Myocyte (in vitro differentiated cells): ENCODE measurements around the gene MELK. TPM values are rescaled to one million over a fixed set of nuclear protein-coding genes. Genes with fewer than 3 reads are reported as not detected.

ENCODE experiments used
- DNase-seq: peaks from one replicate; pipeline ENCODE4 v3.0.0-alpha.2; 2012; ENCODE audit warnings: low read depth
- total RNA-seq: library from RNA; depleted of rRNA; stranded (reverse); fragments of >200 nt; gene quantifications from 2 replicates; pipeline ENCODE4 v1.2.3, GENCODE V29; 2014

The MELK gene
- total RNA-seq, 1 donor from 2014 or later: 3.1 TPM

GRCh38 chr9:36665921-36666431 lies 93.3 kb downstream of the MELK start:
- no peak for DNase-seq

- DNase-seq: no peak
These were observed 98.9 kb downstream of the MELK start for GRCh38 chr9:36671561-36671960.

DNA sequence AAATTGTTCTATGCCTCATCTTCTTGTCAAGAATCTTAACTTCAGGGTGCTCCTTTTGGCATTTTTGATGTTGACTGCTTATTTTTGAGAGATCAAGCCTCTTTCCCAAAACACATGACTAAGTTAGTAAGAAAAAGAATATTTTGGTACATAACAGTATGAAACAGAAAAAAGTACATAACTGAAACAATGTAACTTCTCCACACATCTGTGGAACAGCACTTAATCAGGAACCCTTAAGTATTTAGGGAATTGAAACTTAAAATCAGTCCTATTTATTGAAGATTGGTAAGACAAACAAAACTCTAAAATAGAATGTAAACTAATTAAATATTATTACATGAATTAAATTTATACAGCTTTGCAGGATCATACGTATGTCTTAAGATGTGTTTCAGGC lies 103.4 kb downstream of the MELK start:
- DNase-seq: no peak

DNA sequence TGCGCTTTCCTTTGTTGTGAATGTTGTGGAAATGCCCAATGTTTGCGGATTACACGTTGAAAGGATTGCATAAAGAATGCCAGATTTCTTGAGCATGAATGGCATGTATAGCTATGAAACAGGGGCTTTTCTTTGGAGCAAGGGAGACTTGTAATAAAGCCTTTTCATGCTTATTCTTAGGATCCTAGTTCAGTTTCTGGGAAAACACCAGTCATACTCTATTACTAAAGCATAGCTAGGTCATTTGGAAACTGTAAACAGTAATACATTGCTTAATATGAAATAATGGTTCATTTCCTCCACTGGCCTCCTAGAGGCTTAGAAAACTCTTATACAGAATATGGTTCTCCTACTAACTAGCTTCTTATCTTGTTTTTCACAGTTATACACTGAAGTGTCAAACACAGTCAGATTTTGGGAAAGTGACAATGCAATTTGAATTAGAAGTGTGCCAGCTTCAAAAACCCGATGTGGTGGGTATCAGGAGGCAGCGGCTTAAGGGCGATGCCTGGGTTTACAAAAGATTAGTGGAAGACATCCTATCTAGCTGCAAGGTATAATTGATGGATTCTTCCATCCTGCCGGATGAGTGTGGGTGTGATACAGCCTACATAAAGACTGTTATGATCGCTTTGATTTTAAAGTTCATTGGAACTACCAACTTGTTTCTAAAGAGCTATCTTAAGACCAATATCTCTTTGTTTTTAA lies 104.2 kb downstream of the MELK start:
- DNase-seq: no peak

DNA sequence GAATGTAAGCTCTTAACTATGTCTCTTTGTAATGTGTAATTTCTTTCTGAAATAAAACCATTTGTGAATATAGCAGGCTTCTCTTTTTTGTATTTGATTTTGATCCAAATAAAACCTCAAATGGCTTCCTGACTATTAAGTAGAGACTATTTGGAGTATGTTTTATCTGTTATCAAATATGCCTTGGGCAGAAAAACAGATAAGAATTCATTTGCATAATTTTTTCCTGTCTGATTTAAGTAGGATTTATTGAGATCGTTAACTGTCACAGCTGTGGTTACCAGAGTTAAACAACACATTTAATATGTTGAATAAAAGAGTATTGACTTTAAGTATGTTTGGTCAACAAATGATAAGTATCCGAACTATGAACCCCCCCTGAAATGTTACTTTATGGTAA lies 104.9 kb downstream of the MELK start:
- no peak for DNase-seq

DNA sequence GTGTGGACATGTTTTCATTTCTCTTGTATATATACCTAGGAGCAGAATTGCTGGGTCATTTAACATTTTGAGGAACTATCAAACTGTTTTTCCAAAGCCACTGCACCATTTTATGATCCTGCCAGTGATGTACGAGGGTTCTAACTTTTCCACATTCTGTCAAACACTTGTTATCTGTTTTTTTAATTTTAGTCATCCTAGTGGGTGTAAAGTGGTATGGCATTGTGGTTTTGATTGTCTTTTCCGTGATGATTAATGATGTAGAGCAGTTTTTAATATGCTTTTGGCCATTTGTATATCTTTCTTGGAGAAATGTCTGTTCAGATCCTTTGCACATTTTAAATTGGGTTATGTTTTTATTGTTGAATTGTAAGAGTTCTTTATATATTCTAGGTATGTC lies 107.0 kb downstream of the MELK start:
- DNase-seq: no peak

DNA sequence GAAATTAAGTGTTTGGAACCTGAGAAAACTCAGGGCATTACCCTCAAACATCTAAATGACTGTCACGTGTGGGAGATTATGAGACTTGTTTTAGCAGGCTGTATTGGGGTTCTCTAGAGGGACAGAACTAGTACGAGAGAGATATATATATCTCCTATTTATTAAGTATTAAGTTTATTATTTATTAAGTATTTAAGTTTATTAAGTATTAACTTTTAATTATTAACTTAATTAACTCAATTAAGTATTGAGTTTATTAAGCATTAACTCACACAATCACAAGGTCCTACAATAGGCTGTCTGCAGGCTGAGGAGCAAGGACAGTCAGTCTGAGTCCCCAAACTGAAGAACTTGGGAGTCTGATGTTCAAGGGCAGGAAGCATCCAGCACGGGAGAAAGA lies 113.8 kb downstream of the MELK start:
- DNase-seq: no peak

DNA sequence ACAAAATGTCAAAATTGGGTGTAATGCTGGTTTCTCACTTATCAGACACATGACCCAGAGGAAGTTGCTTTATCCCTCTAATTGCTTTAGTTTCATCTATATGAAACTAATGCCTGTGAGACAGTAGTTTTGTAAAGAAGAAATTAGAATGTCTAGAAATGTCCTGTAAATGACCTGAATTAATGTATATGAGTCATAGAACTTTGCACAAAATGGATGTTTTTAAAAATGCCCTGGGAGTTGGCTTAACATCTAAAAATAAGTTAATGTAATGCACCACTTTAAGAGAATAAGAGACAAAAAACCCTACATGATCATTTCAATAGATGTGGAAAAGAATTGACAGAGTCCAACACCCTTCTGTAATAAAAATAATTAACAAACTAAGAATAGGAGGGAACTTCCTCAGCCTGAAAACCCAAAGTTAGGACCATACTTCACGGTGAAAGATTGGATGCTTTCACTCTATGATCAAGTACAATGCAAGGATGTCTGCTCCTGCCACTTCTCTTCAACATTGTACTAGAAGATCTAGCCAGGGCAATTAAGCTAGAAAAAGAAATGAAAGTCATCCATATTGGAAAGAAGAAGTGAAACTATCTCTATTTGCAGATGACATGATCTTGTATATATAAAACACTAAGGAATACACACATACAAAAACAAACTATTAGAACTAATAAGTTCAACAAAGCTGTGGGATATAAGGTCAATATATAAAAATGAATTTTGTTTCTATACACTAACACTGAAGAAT lies 117.9 kb downstream of the MELK start:
- no peak for DNase-seq

DNA sequence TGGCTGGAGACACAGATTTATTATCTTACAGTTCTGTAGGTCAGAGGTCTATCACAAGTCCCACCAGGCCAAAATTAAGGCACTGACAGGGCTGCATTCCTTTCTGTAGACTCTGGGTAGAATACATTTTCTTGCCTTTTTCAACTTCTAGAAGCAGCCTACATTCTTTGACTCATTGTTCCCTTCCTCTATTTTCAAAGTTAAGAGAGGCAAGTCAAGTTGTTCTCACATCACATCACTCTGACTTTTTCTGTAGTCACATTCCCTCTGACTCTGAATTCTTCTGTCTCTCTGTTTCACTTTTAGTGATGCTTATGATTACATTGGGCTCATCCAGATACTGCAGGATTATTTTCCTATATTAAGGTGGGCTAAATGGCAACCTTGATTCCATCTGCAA lies 119.0 kb downstream of the MELK start:
- DNase-seq: no peak

DNA sequence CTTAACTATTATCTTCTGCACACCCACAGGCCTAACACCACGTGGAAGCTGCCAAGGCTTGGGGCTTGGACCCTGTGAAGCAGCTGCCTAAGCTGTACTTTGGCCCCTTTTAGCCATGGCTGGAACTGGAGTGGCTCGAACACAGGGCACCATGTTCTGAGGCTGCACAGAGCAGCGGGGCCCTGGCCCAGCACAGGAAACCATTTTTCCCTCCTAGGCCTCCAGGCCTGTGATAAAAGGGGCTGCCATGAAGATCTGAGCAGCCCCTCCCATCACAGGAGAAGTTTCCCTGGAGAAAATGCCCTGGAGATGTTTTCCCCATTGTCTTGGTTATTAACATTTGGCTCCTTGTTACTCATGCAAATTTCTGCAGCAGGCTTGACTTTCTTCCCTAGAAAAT lies 126.3 kb downstream of the MELK start:
- DNase-seq: no peak

GRCh38 chr9:36704148-36704547 lies 131.5 kb downstream of the MELK start:
- no peak for DNase-seq

- DNase-seq: no peak
These were observed 141.1 kb downstream of the MELK start for GRCh38 chr9:36713515-36714490.

DNA sequence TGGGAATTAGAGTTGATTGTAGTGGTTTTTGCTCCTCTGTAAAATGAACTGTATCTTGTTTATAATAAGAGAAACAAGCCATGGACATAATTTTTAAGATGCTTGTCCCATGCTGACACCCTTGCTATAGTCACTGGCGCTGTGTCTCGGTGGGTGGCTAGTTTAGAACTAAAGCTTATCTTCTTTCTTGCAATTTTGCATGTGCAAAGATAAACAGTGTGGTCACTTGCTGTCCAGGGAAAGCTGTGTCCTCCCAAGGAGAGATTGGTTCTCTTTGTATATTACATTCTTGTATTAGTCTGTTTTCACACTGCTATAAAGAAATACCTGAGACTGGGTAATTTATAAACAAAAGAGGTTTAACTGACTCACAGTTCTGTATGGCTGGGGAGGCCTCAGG lies 143.8 kb downstream of the MELK start:
- no peak for DNase-seq

GRCh38 chr9:36717276-36717675 lies 144.6 kb downstream of the MELK start:
- no peak for DNase-seq

DNA sequence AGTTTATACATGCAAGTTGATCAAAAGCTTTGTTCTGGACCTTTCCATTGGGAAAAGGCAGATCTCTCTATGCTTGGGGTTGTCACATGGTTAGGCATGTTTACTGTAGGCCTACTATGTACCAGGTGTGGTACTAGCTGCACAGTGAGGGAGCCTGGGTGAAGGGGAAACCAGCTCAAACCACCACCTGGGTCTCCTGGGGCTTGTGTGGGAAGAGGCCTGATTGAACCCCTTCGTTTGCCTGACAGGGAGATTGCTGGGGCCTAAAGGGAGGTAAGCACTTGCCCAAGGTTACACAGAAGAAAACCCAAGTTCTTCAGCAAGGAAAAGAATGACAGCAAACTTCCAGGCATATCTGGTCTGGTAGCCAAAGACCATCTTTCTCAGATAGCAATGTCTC lies 145.9 kb downstream of the MELK start:
- DNase-seq: no peak

DNA sequence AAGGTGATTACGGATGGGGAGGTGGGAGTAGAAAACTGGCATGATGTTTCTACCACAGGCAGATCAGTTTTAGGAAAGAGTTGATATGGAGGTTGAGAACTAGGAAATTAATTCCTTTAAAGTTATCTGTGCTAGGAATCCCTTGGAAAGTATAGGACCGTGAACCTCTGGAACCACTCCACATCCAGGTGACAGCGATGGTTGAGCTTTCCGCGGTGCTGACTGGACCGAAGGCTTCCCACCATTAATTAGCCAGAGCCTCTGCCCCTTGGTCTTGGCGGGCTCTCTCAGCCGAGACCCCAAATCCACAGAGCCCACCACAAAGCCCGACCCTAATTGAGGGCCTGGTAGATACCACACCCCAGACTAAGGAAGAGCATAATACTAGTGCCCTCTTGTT lies 147.3 kb downstream of the MELK start:
- DNase-seq: no peak

- no peak for DNase-seq
These were observed 149.3 kb downstream of the MELK start for GRCh38 chr9:36721846-36722588.

DNA sequence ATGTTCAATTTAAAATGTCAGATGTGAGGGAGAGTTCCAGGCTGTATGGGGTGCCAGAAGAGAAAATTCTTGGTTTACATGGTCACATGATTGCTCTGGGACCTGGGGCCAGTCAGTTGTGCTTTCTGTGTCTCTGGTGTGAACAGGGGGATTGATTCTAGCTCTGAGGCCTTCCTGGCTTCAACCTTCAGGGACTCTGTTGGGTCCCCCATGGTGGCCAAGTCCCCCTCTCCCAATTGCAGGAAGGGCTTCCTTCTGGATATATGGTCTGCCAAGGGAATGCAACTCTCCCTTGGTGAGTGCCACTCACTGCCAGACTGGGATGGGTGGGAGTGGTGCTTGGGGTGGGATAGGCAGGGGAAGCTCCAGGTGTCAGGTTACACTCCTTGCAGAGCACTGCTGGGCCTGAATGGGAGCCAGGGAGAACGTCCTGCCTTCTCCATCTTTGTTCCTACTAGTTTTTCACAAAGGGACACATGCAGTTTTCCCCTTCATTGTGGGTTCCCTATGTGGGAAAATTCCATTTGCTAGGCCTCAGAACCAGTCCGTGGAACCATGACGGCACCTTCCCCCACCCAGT lies 153.2 kb downstream of the MELK start:
- no peak for DNase-seq
